ENCODE results near the gene PRKCE. TPM values are rescaled to one million over a fixed set of nuclear protein-coding genes. Genes with fewer than 3 reads are reported as not detected.

PRKCE gene
- total and polyA plus RNA-seq, 2 donors (not counting 3 experiments of a cell fraction or from before 2014, with no cell fraction given), result 27.9 to 33.9 TPM

DNA sequence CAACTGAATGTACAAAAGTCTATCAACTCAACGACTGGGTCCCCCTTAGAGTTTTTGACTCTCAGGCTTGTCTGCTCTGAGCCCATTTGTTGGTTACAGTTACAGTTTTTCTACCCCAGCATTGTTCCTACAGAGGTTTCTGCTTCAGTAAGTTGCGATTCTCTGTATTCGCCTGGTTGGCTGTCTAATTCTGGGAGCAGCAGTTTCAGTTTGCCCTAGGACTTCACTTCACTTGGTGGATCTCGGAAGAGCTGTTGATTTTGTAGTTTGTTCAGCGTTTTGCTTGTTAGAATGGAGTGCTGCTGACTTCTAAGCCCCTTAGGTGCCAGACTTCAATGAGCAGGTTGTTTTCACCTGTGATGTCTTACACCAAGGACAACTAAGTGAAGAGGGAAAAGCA, 349.2 kb downstream of the PRKCE start:
- POLR2A ChIA-PET, result interaction anchor here (0.6 kb wide), 1 partner anchor 132 kb away, joined by 3 read pairs; no protein-coding TSS in a partner anchor
- no peaks in the 10 kb centered on the region for H3K27me3 ChIP-seq (ENCODE audit: control insufficient read depth in 2 of 2, insufficient read depth in 2 of 2, low read length in 2 of 2)
- H3K4me2 ChIP-seq (ENCODE audit: insufficient read depth, low read length), result no peak overlapping the region
- peaks cover 0 to 2% of the 10 kb centered on the region in 2 experiments for H3K36me3 ChIP-seq (ENCODE audit: control insufficient read depth in 2 of 2, extremely low read depth in 1 of 2, insufficient read depth in 2 of 2, low read length in 2 of 2)
- no peak for DNase-seq (ENCODE audit: low read depth, low spot score)
- no TSS peak for BruUV-seq (replicated peaks)
- no peaks in the 10 kb centered on the region for H4K20me1 ChIP-seq (replicated peaks; ENCODE audit: control insufficient read depth, extremely low read depth, insufficient read depth, low read length)
- no peaks in the 10 kb centered on the region for H3K9me3 ChIP-seq (replicated peaks; ENCODE audit: control insufficient read depth, insufficient read depth, low read length)
- TF ChIP-seq JUN (IDR thresholded peaks at IDR 0.05; ENCODE audit: borderline replicate concordance, insufficient read depth, insufficient read length, low read depth) (no peak), GATA2 (IDR thresholded peaks at IDR 0.05; ENCODE audit: insufficient read depth, insufficient read length, low read depth, low read length) (no peak), EZH2 (IDR thresholded peaks at IDR 0.05; ENCODE audit: borderline replicate concordance, low read depth, low read length, severe bottlenecking) (no peak), POLR2AphosphoS5 (IDR thresholded peaks at IDR 0.05; ENCODE audit: insufficient read depth, low read depth, low read length) (no peak), MAX (IDR thresholded peaks at IDR 0.05; ENCODE audit: insufficient read depth, insufficient read length) (no peak), MYC (IDR thresholded peaks at IDR 0.05; ENCODE audit: low read depth, low read length) (no peak), FOS (IDR thresholded peaks at IDR 0.05; ENCODE audit: borderline replicate concordance, insufficient read depth, low read length) (no peak), POLR2A (IDR thresholded peaks at IDR 0.05; ENCODE audit: low read depth, low read length) (no peak), CTCF (IDR thresholded peaks at IDR 0.05; ENCODE audit: extremely low read depth in 1 of 2, insufficient read depth in 1 of 2, low read depth in 1 of 2, low read length in 2 of 2) (no peak)
- H3K9me1 ChIP-seq (replicated peaks; ENCODE audit: control insufficient read depth, extremely low read depth, insufficient read depth, low read length), result no peaks in the 10 kb centered on the region
- CTCF ChIA-PET, result interaction anchor here (1.1 kb wide), 1 partner anchor 366 kb away, joined by 3 read pairs; no protein-coding TSS in a partner anchor
- no peak overlapping the region for H2AFZ ChIP-seq (ENCODE audit: low read depth, low read length)
- no peak overlapping the region for H3K27ac ChIP-seq (ENCODE audit: insufficient read depth, low read depth, low read length)
- dilution Hi-C loops (cut with MboI; ENCODE audit: extremely low pct_ligation_motif_present, low sequenced_read_pairs) (no loop called here), intact Hi-C loops (cut with micrococcal nuclease) (no loop called here)
- no peaks in the 10 kb centered on the region for H3K79me2 ChIP-seq (ENCODE audit: control insufficient read depth, insufficient read depth, low read length)
- FAIRE-seq, result no peak
- H3K9ac ChIP-seq (replicated peaks; ENCODE audit: extremely low read depth, insufficient read depth, low read length), result no peak overlapping the region
- no peak overlapping the region for H3K4me3 ChIP-seq (replicated peaks in 1 of 3; ENCODE audit: insufficient read depth in 1 of 3, low read depth in 1 of 3, low read length in 3 of 3)
- H3K4me1 ChIP-seq (ENCODE audit: control insufficient read depth, extremely low read depth, insufficient read depth, low read length), result no peaks in the 10 kb centered on the region
